ENCODE measurements around the gene CLPTM1L. TPM values are rescaled to one million over a fixed set of nuclear protein-coding genes. Genes with fewer than 3 reads are reported as not detected.

Gene CLPTM1L
- total and polyA plus RNA-seq, 8 donors = 60.8 to 202 (median 117) TPM

DNA sequence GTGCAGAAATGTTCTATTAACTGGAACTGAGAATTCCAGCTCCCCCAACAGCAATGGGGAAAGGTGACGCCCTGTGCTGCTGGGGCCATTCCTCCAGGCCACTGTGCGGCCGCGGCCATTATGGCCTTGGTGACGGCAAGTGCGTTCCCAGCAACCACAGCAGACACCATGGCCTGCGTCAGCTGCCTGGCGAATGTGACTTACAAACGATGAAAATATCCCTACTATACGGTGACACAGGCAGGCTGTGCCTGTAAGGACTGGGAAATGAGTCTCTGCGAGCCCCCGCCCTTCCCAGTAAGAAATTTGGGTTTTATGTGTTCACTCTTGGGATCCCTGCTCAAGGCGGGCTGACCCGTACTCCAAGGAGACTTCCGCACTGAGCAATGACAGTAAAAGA lies 20.6 kb downstream of the CLPTM1L start:
- H3K9me3 ChIP-seq = no peaks in the 10 kb centered on the region
- no peak for TF ChIP-seq POLR2A (IDR thresholded peaks at IDR 0.05)
- H3K27ac ChIP-seq = no peak overlapping the region
- no peak overlapping the region for H3K4me3 ChIP-seq
- H3K4me1 ChIP-seq = peaks cover 0 to 22% (median 18%) of the 10 kb centered on the region in 4 donors
- DNase-seq = no peak
- no peaks in the 10 kb centered on the region for H3K27me3 ChIP-seq
- peaks cover 69 to 89% (median 85%) of the 10 kb centered on the region in 4 donors for H3K36me3 ChIP-seq
- 94 to 97% (median 96%) methylated on average over 15 of the region's 15 CpGs for WGBS, 5 donors
- intact Hi-C loops (cut with DNase I; ENCODE audit: low total_unique reads) = no loop called here

- no peaks in the 10 kb centered on the region for H3K9me3 ChIP-seq
- no peaks in the 10 kb centered on the region for H3K27me3 ChIP-seq
- TF ChIP-seq POLR2A (IDR thresholded peaks at IDR 0.05) (no peak), POLR2AphosphoS5 (IDR thresholded peaks at IDR 0.05) (no peak), CTCF (IDR thresholded peaks at IDR 0.05) (no peak), EP300 (IDR thresholded peaks at IDR 0.05) (no peak)
- 88 to 95% (median 93%) methylated on average over 11 to 13 of the region's 13 CpGs for WGBS, 5 donors
- H3K4me3 ChIP-seq = no peak overlapping the region
- peaks cover 73 to 89% (median 88%) of the 10 kb centered on the region in 4 donors for H3K36me3 ChIP-seq
- no peak for DNase-seq
- no peak overlapping the region for H3K27ac ChIP-seq
- H3K4me1 ChIP-seq = peaks cover 0 to 21% (median 14%) of the 10 kb centered on the region in 4 donors
- intact Hi-C loops (cut with DNase I; ENCODE audit: low total_unique reads) = no loop called here
These were observed 21.1 kb downstream of the CLPTM1L start for GRCh38 chr5:1323803-1324173.

DNA sequence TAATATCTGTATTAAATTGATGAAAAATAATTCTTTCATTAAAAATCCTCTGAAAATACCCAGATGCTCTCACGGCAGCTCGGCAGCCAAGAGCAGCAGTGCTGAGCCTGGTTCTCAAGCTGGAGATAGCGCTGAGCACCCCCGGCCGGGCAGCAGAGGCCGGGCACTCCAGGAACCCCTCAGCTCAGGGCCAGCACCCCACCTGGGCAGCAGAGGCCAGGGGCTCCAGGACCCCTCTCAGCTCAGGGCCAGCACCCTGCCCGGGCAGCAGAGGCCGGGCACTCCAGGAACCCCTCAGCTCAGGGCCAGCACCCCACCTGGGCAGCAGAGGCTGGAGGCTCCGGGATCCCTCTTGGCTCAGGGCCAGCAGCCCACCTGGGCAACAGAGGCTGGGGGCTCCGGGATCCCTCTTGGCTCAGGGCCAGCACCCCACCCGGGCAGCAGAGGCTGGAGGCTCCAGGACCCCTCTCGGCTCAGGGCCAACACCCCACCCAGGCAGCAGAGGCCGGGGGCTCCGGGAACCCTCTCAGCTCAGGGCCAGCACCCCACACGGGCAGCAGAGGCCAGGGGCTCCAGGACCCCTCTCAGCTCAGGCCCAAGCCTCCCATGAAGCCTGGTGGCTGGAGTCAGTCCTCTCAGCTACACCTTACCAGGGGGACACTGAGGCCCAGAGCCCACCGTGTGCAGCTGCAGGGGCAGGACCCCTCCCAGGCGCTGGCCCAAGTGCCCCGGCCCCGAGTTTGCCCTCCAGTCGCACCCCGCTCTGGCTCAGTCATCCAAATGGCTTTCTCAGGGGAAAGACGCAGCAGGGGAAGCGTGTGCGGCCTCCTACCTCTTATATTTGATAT lies 21.7 kb downstream of the CLPTM1L start:
- 84 to 90% (median 87%) methylated on average over 9 to 24 of the region's 24 CpGs for WGBS, 5 donors
- no peaks in the 10 kb centered on the region for H3K27me3 ChIP-seq
- H3K4me1 ChIP-seq = peaks cover 0 to 14% (median 10%) of the 10 kb centered on the region in 4 donors
- no peak overlapping the region for H3K4me3 ChIP-seq
- TF ChIP-seq CTCF (IDR thresholded peaks at IDR 0.05) (no peak), EP300 (IDR thresholded peaks at IDR 0.05) (no peak), POLR2AphosphoS5 (IDR thresholded peaks at IDR 0.05) (no peak), POLR2A (IDR thresholded peaks at IDR 0.05) (no peak)
- no peak for DNase-seq
- no peak overlapping the region for H3K27ac ChIP-seq
- H3K9me3 ChIP-seq = no peaks in the 10 kb centered on the region
- intact Hi-C loops (cut with DNase I; ENCODE audit: low total_unique reads) = no loop called here
- H3K36me3 ChIP-seq = peaks cover 79 to 94% (median 90%) of the 10 kb centered on the region in 4 donors

- H3K4me3 ChIP-seq = no peak overlapping the region
- WGBS, 5 donors = 88 to 93% (median 92%) methylated on average over 16 to 22 of the region's 22 CpGs
- intact Hi-C loops (cut with DNase I; ENCODE audit: low total_unique reads) = no loop called here
- H3K4me1 ChIP-seq = peaks cover 2 to 18% (median 11%) of the 10 kb centered on the region in 4 donors
- H3K27me3 ChIP-seq = no peaks in the 10 kb centered on the region
- TF ChIP-seq CTCF (IDR thresholded peaks at IDR 0.05) (no peak), POLR2A (IDR thresholded peaks at IDR 0.05) (no peak)
- H3K36me3 ChIP-seq = peaks cover 82 to 100% (median 97%) of the 10 kb centered on the region in 4 donors
- H3K27ac ChIP-seq = no peak overlapping the region
- DNase-seq = no peak
- no peaks in the 10 kb centered on the region for H3K9me3 ChIP-seq
These were observed 22.6 kb downstream of the CLPTM1L start for GRCh38 chr5:1322036-1322900.

Data from stomach (tissue), 9 donors.